Keratinocyte (primary cell): ENCODE data around the gene MFNG. TPM values are rescaled to one million over a fixed set of nuclear protein-coding genes. Genes with fewer than 3 reads are reported as not detected.

Experiments used
- DNase-seq: peaks from one replicate; pipeline ENCODE4 v3.0.0-alpha.2; 2011; ENCODE audit warnings: low read depth, missing footprints, low spot score
- FAIRE-seq: peaks from 2 replicates; lab custom pipeline; 2011; peaks lifted over from hg19 to GRCh38; lab: Jason Lieb, UNC
- H2AFZ ChIP-seq: 2 replicates; pipeline ENCODE4 v1.6.0; 2012; ENCODE audit warnings: low read length, control low read depth, inconsistent platforms; ENCODE audit not compliant: control insufficient read depth
- H3K27ac ChIP-seq: 2 replicates; pipeline ENCODE4 v1.5.1; 2011; ENCODE audit warnings: low read length; ENCODE audit not compliant: control insufficient read depth, insufficient read depth
- H3K27me3 ChIP-seq: 3 replicates; pipeline ENCODE4 v1.6.0; 2011; ENCODE audit warnings: low read length; ENCODE audit not compliant: control insufficient read depth, insufficient read depth; ENCODE audit errors: extremely low read depth
- H3K36me3 ChIP-seq, 2 experiments: 2 replicates in 1 of 2; 3 replicates in 1 of 2; pipeline ENCODE4 v1.5.1; 2011; ENCODE audit warnings: low read length in 2 of 2, mild to moderate bottlenecking in 1 of 2; ENCODE audit not compliant: control insufficient read depth in 2 of 2, insufficient read depth in 2 of 2; ENCODE audit errors: extremely low read depth in 1 of 2
- H3K4me1 ChIP-seq: 3 replicates; pipeline ENCODE4 v1.5.1; 2011; ENCODE audit warnings: low read length; ENCODE audit not compliant: control insufficient read depth, insufficient read depth; ENCODE audit errors: extremely low read depth
- H3K4me2 ChIP-seq: 3 replicates; pipeline ENCODE4 v1.6.0; 2011; ENCODE audit warnings: low read depth, low read length; ENCODE audit not compliant: control insufficient read depth, insufficient read depth; ENCODE audit errors: extremely low read depth
- H3K4me3 ChIP-seq, 3 experiments: fragments of 200-600 bp in 1 of 3; sonication (generic) in 1 of 3; 2 replicates in 2 of 3; 3 replicates in 1 of 3; pipeline ENCODE4 v1.5.1; 2011 to 2016; ENCODE audit warnings: low read length in 3 of 3, mild to moderate bottlenecking in 3 of 3, control low read depth in 2 of 3, inconsistent platforms in 1 of 3, low read depth in 1 of 3, mixed read lengths in 1 of 3, mixed run types in 1 of 3, moderate library complexity in 1 of 3; ENCODE audit not compliant: control insufficient read depth in 2 of 3, insufficient read depth in 2 of 3; ENCODE audit errors: extremely low read depth in 1 of 3
- H3K79me2 ChIP-seq: 2 replicates; pipeline ENCODE4 v1.6.0; 2012; ENCODE audit warnings: low read length; ENCODE audit not compliant: control insufficient read depth, insufficient read depth
- H3K9ac ChIP-seq: 3 replicates; pipeline ENCODE4 v1.6.0; 2011; ENCODE audit warnings: low read length; ENCODE audit not compliant: control insufficient read depth, insufficient read depth; ENCODE audit errors: extremely low read depth
- H3K9me1 ChIP-seq: 3 replicates; pipeline ENCODE4 v1.6.0; 2011; ENCODE audit warnings: low read length; ENCODE audit not compliant: control insufficient read depth, insufficient read depth; ENCODE audit errors: extremely low read depth
- H3K9me3 ChIP-seq: 2 replicates; pipeline ENCODE4 v1.5.1; 2012; ENCODE audit warnings: low read depth, low read length; ENCODE audit not compliant: control insufficient read depth
- H4K20me1 ChIP-seq: 3 replicates; pipeline ENCODE4 v1.6.0; 2011; ENCODE audit warnings: low read length; ENCODE audit not compliant: control insufficient read depth, insufficient read depth; ENCODE audit errors: extremely low read depth
- EZH2 ChIP-seq: IDR thresholded peaks from one replicate; pipeline ENCODE4 v1.6.1; 2012; ENCODE audit warnings: inconsistent platforms, mild to moderate bottlenecking, low read length, moderate library complexity
- dilution Hi-C: fragments of 300-500 bp; cut with MboI; formaldehyde crosslinking; loops from one replicate; pipeline ENCODE4 v1.7.0; 2020; ENCODE audit warnings: low sequenced_read_pairs; ENCODE audit not compliant: extremely low pct_ligation_motif_present
- polyA plus RNA-seq, 5 experiments: library from polyadenylated mRNA; depleted of rRNA in 3 of 5; stranded (reverse) in 3 of 5; stranded (forward) in 1 of 5; unstranded in 1 of 5; fragments of >200 nt; gene quantifications; 1 replicate in 1 of 5; 2 replicates in 3 of 5; 3 replicates in 1 of 5; pipeline versions ENCODE4 v1.2.1 to v1.2.3, GENCODE V29; 2011 to 2012; ENCODE audit warnings: missing spikeins in 2 of 5, low read depth in 1 of 5, low replicate concordance in 1 of 5
- TF ChIP-seq, protein P1 (sequence below), 3 experiments: IDR thresholded peaks in 1 of 3; conservative IDR thresholded peaks in 1 of 3; optimal IDR thresholded peaks in 1 of 3; 2 replicates in 2 of 3; 3 replicates in 1 of 3; pipeline versions ENCODE3 to v1.5.1; 2011; ENCODE audit warnings: low read length in 3 of 3, mild to moderate bottlenecking in 3 of 3, moderate library complexity in 2 of 3, control low read depth in 1 of 3, inconsistent platforms in 1 of 3; ENCODE audit not compliant: insufficient read depth in 2 of 3; ENCODE audit errors: extremely low read depth in 1 of 3

Gene MFNG
- polyA plus RNA-seq, 1 donor (not counting 4 experiments of a cell fraction or from before 2014, with no cell fraction given) = 5.9 TPM

DNA sequence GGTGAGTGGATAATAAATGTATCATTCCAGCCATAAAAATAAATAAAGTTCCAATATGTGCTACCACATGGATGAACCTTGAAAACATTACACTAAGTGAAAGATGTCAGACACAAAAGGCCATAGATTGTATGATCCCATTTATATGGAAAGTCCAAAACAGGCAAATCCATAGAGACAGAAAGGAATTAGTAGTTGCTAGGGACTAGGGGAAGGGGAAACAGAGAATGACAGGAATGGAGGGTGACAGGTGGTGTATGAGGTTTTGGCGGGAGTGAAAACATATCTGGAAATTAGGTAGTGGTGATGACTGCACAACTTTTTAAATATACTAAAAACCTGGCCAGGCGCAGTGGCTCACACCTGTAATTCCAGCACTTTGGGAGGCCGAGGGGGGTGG, 48.3 kb upstream of the MFNG start:
- no peak overlapping the region for H3K4me2 ChIP-seq
- H4K20me1 ChIP-seq = no peaks in the 10 kb centered on the region
- H3K36me3 ChIP-seq = no peaks in the 10 kb centered on the region
- no peak for TF ChIP-seq EZH2
- TF ChIP-seq, protein P1, sequence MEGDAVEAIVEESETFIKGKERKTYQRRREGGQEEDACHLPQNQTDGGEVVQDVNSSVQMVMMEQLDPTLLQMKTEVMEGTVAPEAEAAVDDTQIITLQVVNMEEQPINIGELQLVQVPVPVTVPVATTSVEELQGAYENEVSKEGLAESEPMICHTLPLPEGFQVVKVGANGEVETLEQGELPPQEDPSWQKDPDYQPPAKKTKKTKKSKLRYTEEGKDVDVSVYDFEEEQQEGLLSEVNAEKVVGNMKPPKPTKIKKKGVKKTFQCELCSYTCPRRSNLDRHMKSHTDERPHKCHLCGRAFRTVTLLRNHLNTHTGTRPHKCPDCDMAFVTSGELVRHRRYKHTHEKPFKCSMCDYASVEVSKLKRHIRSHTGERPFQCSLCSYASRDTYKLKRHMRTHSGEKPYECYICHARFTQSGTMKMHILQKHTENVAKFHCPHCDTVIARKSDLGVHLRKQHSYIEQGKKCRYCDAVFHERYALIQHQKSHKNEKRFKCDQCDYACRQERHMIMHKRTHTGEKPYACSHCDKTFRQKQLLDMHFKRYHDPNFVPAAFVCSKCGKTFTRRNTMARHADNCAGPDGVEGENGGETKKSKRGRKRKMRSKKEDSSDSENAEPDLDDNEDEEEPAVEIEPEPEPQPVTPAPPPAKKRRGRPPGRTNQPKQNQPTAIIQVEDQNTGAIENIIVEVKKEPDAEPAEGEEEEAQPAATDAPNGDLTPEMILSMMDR (optimal IDR thresholded peaks at IDR 0.05 in 1 of 3, IDR thresholded peaks at IDR 0.05 in 1 of 3, conservative IDR thresholded peaks at IDR 0.05 in 1 of 3; ENCODE audit: extremely low read depth in 1 of 3, insufficient read depth in 2 of 3, low read length in 3 of 3) = no peak
- no peaks in the 10 kb centered on the region for H3K9me1 ChIP-seq
- H3K27ac ChIP-seq = peak overlapping the region; percentile 19
- DNase-seq (no peak), FAIRE-seq (no peak)
- no peaks in the 10 kb centered on the region for H3K9me3 ChIP-seq
- no peaks in the 10 kb centered on the region for H3K27me3 ChIP-seq
- no peak overlapping the region for H2AFZ ChIP-seq
- no peaks in the 10 kb centered on the region for H3K79me2 ChIP-seq
- H3K9ac ChIP-seq = no peak overlapping the region
- dilution Hi-C loops = no loop called here
- peaks cover 25% of the 10 kb centered on the region for H3K4me1 ChIP-seq
- H3K4me3 ChIP-seq = no peak overlapping the region

DNA sequence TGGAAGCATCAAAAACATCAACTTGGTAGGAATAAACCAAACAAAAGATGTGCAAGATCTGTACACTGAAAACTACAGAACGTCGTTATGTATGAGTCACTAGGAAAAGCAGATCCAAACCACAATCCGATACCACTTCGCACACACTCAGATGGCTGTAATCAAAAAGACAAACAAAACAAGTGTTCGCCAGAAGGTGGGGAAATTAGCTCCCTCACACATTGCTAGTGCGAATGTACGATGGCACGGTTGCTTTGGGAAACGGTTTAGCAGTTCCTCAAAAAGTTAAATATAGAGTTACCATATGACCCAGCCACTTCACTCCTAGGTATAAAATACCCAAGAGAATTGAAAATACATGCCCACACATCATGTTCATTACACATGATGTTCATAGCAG, 47.8 kb upstream of the MFNG start:
- H3K36me3 ChIP-seq = no peaks in the 10 kb centered on the region
- no peaks in the 10 kb centered on the region for H4K20me1 ChIP-seq
- TF ChIP-seq EZH2 = no peak
- TF ChIP-seq, protein P1 (optimal IDR thresholded peaks at IDR 0.05 in 1 of 3, IDR thresholded peaks at IDR 0.05 in 1 of 3, conservative IDR thresholded peaks at IDR 0.05 in 1 of 3; ENCODE audit: extremely low read depth in 1 of 3, insufficient read depth in 2 of 3, low read length in 3 of 3) = peak in 1 of 3 experiments; percentile 5
- peak overlapping the region; percentile 66 for H3K27ac ChIP-seq
- no peaks in the 10 kb centered on the region for H3K9me1 ChIP-seq
- no peak overlapping the region for H3K9ac ChIP-seq
- no peaks in the 10 kb centered on the region for H3K27me3 ChIP-seq
- H3K4me2 ChIP-seq = peak overlapping the region; percentile 15
- H3K4me3 ChIP-seq = no peak overlapping the region
- dilution Hi-C loops = no loop called here
- DNase-seq (no peak), FAIRE-seq (peak; percentile 96)
- H2AFZ ChIP-seq = no peak overlapping the region
- H3K4me1 ChIP-seq = peaks cover 24% of the 10 kb centered on the region
- no peaks in the 10 kb centered on the region for H3K79me2 ChIP-seq
- no peaks in the 10 kb centered on the region for H3K9me3 ChIP-seq
